Measurements from ENCODE around the gene SBF2.

- TF ChIP-seq POLR2A (IDR thresholded peaks at IDR 0.05) (no peak), CTCF (IDR thresholded peaks at IDR 0.05) (no peak)
Observed at GRCh38 chr11:10232756-10233155, 61.3 kb downstream of the SBF2 start.

Measured in tibial nerve (tissue), 3 donors.